SKM-1 treated with dmso at 0.1 percent for 144 hours (cell line): ENCODE data around the gene ITGA5.
"Not testable (repeated sequence)": the region's sequence is repeated elsewhere in the genome, so short reads cannot be mapped to it uniquely, and the experiment has no call there.

Source experiments
- DNase-seq: peaks from one replicate; lab custom pipeline; 2025; ENCODE audit not compliant: unreplicated experiment; lab: John Stamatoyannopoulos, UW

Gene ITGA5

DNA sequence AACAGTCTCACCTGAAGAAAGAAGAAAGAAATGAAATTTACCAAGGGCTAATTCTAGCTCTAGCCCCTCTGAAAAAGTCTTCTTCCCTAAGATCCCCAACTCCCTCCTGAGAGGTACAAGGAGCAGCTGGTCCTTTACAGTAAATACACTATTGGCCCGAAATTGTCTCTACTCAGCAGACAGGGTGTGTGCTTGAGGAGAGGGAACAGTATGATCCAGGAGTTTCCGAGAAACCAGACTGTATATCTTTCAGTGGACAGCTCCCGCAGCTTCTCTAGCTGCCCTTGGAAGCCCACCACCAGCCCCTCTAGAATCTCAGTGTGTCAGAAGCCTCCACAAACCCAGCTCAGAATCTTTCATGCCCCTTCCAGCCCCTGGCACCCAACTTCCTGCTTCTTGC lies 62.8 kb downstream of the ITGA5 start:
- no peak for DNase-seq

DNA sequence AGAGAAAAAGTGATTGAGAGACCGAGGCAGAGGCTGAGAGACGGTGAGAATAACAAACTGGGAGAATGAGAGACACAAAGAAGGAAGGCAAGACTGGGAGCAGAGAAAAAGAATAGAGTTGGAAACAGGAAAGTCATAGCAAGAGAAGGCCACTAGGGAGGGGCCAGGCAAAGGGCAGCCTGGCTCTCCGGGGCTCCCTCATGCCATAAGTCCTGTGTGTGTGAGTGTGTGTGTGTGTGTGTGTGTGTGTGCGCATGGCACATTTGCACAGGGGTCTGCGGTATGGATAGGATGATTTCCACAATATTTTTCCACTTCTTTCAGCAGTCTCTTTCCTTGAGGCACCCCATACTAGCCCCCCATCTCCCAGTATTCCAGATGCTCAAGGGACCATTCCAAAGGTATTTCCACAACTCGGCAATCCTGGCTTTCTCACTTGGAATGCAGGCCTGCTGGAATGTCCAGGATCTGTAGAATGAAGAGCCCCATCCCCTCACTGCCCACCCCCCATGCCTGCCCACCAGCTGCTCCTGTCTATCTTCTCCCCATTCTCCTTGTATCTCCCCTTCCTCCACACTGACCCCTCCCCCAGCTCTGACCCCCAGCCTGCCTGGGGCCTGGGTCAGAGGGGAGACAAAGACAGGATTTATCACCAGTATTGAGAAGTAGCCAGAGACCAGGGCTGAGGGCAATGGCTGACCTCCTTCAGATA lies 63.8 kb downstream of the ITGA5 start:
- no peak for DNase-seq

DNA sequence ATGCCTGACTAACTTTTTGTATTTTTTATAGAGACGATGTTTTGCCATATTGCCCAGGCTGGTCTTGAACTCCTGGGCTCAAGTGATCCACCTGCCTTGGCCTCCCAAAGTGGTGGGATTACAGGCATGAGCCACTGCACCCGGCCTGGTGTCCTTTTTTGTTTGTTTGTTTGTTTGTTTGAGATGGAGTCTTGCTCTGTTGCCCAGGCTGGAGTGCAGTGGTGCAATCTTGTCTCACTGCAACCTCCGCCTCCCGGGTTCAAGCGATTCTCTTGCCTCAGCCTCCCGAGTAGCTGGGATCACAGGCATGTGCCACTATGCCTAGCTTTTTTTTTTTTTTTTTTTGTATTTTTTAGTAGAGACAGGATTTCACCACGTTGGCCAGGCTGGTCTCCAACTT lies 64.8 kb downstream of the ITGA5 start:
- DNase-seq, result not testable (repeated sequence)

DNA sequence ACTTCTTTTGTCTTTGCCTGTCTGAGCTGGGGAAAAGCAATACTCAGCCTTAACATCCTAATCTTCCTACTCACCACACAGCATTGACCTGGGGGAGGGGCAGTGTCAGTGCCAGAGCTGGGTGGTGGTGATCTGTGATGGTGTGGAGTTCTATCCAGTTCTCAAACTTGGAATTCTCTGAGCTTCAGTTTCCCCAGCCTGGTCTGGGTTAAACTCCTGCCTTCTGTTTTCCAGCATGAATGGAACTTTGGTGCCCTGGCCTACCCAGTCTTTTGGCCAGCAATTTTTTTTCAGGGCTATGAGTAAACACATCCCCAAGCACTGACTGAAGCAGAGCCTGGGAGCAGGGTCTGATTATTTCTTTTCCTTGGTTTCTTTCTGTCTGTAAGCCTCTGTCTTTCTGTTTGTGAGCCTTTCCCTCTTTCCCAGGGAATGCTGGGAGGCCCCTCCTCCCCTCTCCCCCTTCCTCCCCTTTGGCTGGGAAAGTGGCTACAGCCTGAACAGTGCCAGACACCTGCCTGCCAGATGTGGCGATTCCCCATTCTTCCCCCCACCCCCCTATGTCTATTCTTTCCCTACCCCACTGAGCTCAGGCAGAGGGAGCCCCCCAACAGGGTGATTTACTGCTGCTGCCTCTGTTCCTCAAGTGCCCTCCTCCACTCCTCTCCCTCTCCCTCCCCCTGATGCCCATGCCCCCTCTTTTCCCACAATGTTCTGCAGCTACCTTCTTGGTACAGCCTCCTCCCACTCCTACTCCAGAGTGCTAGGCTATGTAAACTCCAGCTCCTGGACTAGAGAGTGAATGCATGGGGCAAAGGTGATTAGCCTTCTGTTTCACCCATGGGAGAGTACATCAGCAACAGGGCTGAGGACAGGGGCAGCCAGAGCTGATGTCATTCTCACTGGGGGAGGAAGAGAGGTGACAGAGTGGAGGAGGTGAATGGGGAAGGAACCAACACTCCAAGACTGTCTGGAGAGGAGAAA lies 65.9 kb downstream of the ITGA5 start:
- DNase-seq, result no peak

DNA sequence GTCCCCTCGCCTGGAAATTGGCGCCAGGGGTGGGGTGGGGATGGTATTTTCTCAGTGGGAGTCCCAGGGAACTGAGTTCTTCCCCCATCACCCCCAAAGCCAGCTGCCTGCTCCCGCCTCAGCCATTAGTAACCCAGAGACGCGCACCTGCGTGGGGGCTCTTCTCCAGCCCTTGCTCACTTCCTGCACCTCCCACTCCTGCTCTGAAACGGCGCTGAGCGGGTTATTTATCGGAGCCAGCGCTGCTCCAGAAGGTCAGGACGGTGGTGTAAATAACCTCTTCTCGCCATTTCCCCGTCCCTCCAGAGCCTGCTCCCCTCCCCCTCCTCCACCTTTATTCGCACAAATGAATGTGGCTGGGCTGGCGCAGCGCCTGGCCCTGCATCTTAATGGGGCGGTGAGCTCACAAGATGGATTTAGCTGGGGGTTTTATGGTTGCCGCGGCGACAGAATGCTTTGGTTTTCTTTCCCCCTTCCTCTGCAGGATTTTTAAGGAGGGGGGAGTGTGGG lies 67.0 kb downstream of the ITGA5 start:
- no peak for DNase-seq

DNA sequence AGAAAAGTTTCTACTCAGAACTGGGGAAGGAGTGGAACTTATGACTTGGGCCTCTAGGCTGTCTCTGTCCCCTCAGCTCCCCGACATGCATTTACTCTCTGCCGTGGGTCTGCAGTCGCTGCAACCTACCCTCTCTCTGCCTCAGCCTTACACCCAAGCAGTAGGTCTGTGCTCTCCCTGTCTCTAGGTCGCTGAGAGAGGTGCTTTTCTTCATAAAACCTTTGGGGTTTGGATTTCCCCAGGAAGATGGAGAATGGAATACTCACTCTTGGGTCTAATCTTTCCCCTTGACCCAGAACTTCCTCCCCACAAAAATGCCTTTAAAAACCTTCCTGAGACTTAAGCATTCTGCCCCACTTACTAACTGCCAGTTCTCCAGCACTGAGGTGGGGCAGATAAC lies 67.7 kb downstream of the ITGA5 start:
- DNase-seq, result no peak

DNA sequence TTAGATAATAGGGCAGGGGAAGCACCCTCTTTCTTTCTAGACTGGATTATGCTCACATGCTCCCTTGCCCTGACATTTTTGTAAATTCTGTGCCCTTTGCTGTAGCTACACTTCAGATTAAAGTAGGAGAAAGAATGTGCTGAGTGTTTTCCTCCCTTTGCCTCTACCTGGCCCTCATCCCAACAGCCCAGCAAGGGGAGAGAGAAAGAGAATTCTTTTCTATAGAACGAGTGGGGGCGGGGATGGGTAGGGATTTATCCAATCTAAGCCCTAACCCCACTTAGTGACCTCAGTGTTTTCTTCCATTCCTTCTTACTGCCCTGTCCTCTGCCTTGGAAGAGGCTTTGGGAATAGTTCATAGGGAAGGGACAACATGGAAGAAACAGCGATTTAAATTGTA lies 68.3 kb downstream of the ITGA5 start:
- no peak for DNase-seq

DNA sequence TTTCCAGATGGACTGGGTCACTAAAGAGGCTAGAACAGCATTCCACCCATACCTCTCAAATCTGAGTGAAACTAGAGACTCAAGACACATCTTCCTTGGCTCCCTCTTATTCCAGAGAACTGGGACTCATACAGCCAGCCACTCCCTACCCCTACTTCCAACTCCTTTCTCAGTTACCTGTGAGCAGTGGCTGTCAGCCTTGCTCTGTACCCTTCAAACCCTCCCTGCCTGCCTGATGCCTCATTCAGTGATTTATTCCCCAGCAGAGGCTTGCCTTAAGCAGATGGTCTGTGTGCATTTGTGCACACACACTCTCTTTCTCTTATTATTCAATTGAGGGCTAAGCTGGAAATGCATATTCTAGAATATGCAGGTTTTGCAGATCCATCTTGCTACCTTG lies 69.4 kb downstream of the ITGA5 start:
- DNase-seq, result no peak

DNA sequence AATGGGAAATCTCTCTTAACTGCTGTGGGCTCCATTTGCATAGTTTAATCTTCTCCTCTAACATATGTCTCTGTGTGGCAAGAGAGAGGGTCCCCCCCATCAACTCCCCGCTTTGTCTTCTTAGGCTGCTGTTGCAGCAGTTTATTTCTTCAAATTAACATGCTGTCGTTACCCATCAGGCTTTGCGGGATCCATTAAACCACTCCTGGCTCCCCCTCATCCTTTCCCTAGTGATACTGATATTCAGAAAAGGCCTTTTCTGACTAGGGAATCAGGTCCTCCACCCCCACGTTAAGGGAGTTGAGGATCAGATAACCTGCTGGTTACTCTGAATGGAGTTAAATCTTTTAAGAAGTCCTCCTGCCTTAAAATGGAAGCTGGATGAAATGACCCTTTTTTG lies 70.0 kb downstream of the ITGA5 start:
- no peak for DNase-seq
